GM18907 (cell line): ENCODE results near the gene VSNL1.

ENCODE experiments used
- ATAC-seq: cut with Tn5 transposase; IDR thresholded peaks from one replicate; pipeline ENCODE4 v1.9.1; 2021; ENCODE audit warnings: mild to moderate bottlenecking, moderate library complexity; ENCODE audit not compliant: unreplicated experiment

VSNL1 gene

GRCh38 chr2:17540093-17540812 is at the start of gene VSNL1:
VSNL1 (plus strand) TSS chr2:17540696; CDS start chr2:17592075, 51,379 bp downstream.
- no peak for ATAC-seq

GRCh38 chr2:17495590-17495989 is 44.9 kb upstream of the VSNL1 start:
- ATAC-seq: no peak

- no peak for ATAC-seq
Observed at GRCh38 chr2:17497718-17498117, 42.8 kb upstream of the VSNL1 start.

GRCh38 chr2:17506736-17507616 is 33.5 kb upstream of the VSNL1 start:
- no peak for ATAC-seq

- ATAC-seq: peak; percentile 42
Observed at GRCh38 chr2:17515652-17516051, 24.8 kb upstream of the VSNL1 start.

GRCh38 chr2:17517481-17518211 is 22.9 kb upstream of the VSNL1 start:
- ATAC-seq: peak; percentile 32

GRCh38 chr2:17518212-17519154 is 22.0 kb upstream of the VSNL1 start, which contains the start of gene RAD51AP2:
RAD51AP2 (minus strand) TSS chr2:17518440; CDS start chr2:17518415, 25 bp downstream.
- ATAC-seq: peak; percentile 88

GRCh38 chr2:17519486-17519885 is 21.0 kb upstream of the VSNL1 start:
- ATAC-seq: no peak

- no peak for ATAC-seq
Observed at GRCh38 chr2:17520761-17521160, 19.7 kb upstream of the VSNL1 start.

- ATAC-seq: no peak
Observed at GRCh38 chr2:17521621-17522020, 18.9 kb upstream of the VSNL1 start.

GRCh38 chr2:17522303-17522702 is 18.2 kb upstream of the VSNL1 start:
- ATAC-seq: no peak

GRCh38 chr2:17529771-17530170 is 10.7 kb upstream of the VSNL1 start:
- no peak for ATAC-seq

GRCh38 chr2:17533546-17533945 is 7.0 kb upstream of the VSNL1 start:
- no peak for ATAC-seq

- ATAC-seq: no peak
Observed at GRCh38 chr2:17536416-17536815, 4.1 kb upstream of the VSNL1 start.

- ATAC-seq: peak; percentile 35
Observed at GRCh38 chr2:17538022-17538843, 2.3 kb upstream of the VSNL1 start.

GRCh38 chr2:17538844-17539554 is 1.5 kb upstream of the VSNL1 start:
- ATAC-seq: peak; percentile 64

- ATAC-seq: no peak
Observed at GRCh38 chr2:17539611-17540092, 844 bp upstream of the VSNL1 start.

- ATAC-seq: no peak
Observed at GRCh38 chr2:17540813-17541530, 476 bp downstream of the VSNL1 start.
